Ishikawa (cell line): ENCODE measurements around the gene EVC2.

Source experiments
- CREB1 ChIP-seq: IDR thresholded peaks from 2 replicates; pipeline ENCODE4 v1.6.1; 2012; ENCODE audit warnings: low read depth
- EP300 ChIP-seq: IDR thresholded peaks from 2 replicates; pipeline ENCODE4 v1.6.1; 2012; ENCODE audit warnings: borderline replicate concordance
- REST ChIP-seq: IDR thresholded peaks from 2 replicates; pipeline ENCODE4 v1.6.1; 2012; ENCODE audit warnings: low read depth, mild to moderate bottlenecking
- TAF1 ChIP-seq: IDR thresholded peaks from 2 replicates; pipeline ENCODE4 v1.6.1; 2012; ENCODE audit warnings: low read depth, mild to moderate bottlenecking
- TCF12 ChIP-seq: IDR thresholded peaks from 2 replicates; pipeline ENCODE4 v1.6.1; 2012; ENCODE audit warnings: low read depth

DNA sequence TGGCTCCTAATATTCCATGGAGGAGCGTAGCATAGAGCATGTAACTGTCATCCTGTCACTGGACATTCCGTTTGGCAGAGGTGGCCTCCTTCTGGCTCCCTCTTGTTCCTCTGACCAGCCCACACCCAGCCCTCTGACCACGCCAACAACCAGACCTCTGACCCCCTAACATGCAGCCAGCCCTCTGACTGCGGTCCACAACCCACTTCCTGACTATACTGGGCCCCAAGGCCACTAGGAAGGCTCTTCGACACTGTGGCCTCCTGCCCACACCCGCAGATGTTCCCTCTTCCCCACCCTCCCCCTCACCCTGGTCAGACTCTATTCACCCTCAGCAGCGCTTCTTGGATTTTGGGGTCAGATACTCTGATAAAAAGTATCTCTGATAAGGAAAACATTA, 141.4 kb downstream of the EVC2 start:
- no peak for TF ChIP-seq TCF12
- no peak for TF ChIP-seq CREB1
- TF ChIP-seq REST: no peak
- no peak for TF ChIP-seq EP300
- no peak for TF ChIP-seq TAF1
